Left renal pelvis (tissue), 4 donors: ENCODE measurements around the gene PRAMEF25. TPM values are rescaled to one million over a fixed set of nuclear protein-coding genes. Genes with fewer than 3 reads are reported as not detected.
"Not testable (repeated sequence)": the region's sequence is repeated elsewhere in the genome, so short reads cannot be mapped to it uniquely, and the experiment has no call there.

Experiments
- DNase-seq, 4 donors: peaks; one replicate each; pipeline ENCODE4 v3.0.0-alpha.2; 2013; ENCODE audit warnings: low read depth in 4 of 4, low spot score in 3 of 4
- polyA plus RNA-seq, 4 donors: library from polyadenylated mRNA; unstranded; fragments of 120-200 nt; gene quantifications; one replicate each; pipeline ENCODE4 v1.2.1, GENCODE V29; 2013; ENCODE audit not compliant: insufficient read length in 4 of 4

PRAMEF25 gene
- not detected for polyA plus RNA-seq

DNA sequence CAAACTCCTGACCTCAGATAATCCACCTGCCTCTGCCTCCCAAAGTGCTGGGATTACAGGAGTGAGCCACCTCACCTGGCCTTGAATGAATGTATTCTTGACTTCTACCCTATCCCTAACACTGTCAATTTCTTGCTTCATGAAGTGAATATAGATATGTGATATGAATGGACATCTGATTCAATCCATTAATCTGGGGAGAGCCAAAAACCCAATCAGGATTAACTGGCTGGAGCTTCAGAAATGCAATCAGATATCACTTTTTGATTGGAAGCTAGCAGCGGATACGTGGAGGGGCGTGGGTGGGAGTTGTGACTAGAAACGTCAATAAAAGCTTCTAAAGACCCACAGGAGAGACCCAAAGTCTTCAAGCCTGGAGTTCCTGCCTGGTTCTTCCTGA is at the start of gene PRAMEF25:
Gene PRAMEF25, plus strand, starts transcription at position 301 of the 400 bp plus-strand sequence. CDS start 2,920 bp downstream, outside the sequence.
- DNase-seq, result not testable (repeated sequence)

DNA sequence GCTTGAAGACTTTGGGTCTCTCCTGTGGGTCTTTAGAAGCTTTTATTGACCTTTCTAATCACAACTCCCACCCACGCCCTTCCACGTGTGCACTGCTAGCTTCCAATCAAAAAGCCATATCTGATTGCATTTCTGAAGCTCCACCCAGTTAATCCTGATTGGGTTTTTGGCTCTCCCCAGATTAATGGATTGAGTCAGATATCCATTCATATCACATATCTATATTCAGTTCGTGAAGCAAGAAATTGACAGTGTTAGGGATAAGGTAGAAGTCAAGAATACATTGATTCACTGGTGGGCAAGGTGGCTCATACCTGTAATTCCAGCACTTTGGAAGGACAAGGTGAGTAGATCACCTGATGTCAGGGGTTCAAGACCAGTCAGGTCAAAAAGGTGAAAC is 14.1 kb upstream of the PRAMEF25 start, which contains the start of gene PRAMEF27:
Gene PRAMEF27, minus strand, starts transcription at position 101 of the 400 bp plus-strand sequence. CDS start 2,916 bp downstream, outside the sequence.
- not testable (repeated sequence) for DNase-seq

DNA sequence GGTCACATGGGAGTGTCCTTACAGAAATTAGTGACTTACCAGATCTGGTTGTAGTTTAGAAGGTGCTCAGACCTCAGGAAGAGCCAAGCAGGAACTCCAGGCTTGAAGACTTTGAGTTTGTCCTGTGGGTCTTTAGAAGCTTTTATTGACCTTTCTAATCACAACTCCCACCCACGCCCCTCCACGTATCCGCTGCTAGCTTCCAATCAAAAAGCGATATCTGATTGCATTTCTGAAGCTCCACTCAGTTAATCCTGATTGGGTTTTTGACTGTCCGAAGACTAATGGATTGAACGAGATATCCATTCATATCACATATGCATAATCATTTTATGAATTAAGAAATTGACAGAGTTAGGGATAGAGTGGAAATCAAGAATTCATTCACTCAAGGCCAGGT is 46.2 kb downstream of the PRAMEF25 start, which contains the start of gene HNRNPCL2:
Gene HNRNPCL2, minus strand, starts transcription at position 101 of the 400 bp plus-strand sequence. CDS start 454 bp downstream, outside the sequence.
- not testable (repeated sequence) for DNase-seq

Other genes starting within 250 kb of the PRAMEF25 start
- gene PRAMEF11, start 239.4 kb upstream of the PRAMEF25 start, polyA plus RNA-seq, result not detected
- gene HNRNPCL1, start 222.1 kb upstream of the PRAMEF25 start, polyA plus RNA-seq, result not detected
- not detected for gene PRAMEF2, start 213.7 kb upstream of the PRAMEF25 start, polyA plus RNA-seq
- gene PRAMEF4, start 184.6 kb upstream of the PRAMEF25 start, polyA plus RNA-seq, result not detected
- gene PRAMEF10, start 172.5 kb upstream of the PRAMEF25 start, polyA plus RNA-seq, result not detected
- gene PRAMEF7, start 154.2 kb upstream of the PRAMEF25 start, polyA plus RNA-seq, result not detected
- gene PRAMEF6, start 123.2 kb upstream of the PRAMEF25 start, polyA plus RNA-seq, result not detected
- gene PRAMEF27, start 14.2 kb upstream of the PRAMEF25 start, polyA plus RNA-seq, result not detected
- gene HNRNPCL3, start 10.0 kb upstream of the PRAMEF25 start, polyA plus RNA-seq, result not detected
- gene HNRNPCL2, start 46.1 kb downstream of the PRAMEF25 start, polyA plus RNA-seq, result under 1 TPM in 2 of 4 donors, not detected in 2; 0.19 to 0.42 TPM
- gene PRAMEF26, start 85.2 kb downstream of the PRAMEF25 start, polyA plus RNA-seq, result not detected
- under 1 TPM in 2 of 4 donors, not detected in 2; 0.18 to 0.41 TPM for gene HNRNPCL4, start 94.9 kb downstream of the PRAMEF25 start, polyA plus RNA-seq
- gene PRAMEF9, start 101.1 kb downstream of the PRAMEF25 start, polyA plus RNA-seq, result not detected
- not detected for gene PRAMEF13, start 130.6 kb downstream of the PRAMEF25 start, polyA plus RNA-seq
- not detected for gene PRAMEF18, start 155.4 kb downstream of the PRAMEF25 start, polyA plus RNA-seq
- not detected for gene PRAMEF5, start 183.4 kb downstream of the PRAMEF25 start, polyA plus RNA-seq
- not detected for gene PRAMEF8, start 214.4 kb downstream of the PRAMEF25 start, polyA plus RNA-seq
- gene PRAMEF33, start 232.8 kb downstream of the PRAMEF25 start, polyA plus RNA-seq, result not detected
- not detected for gene PRAMEF15, start 244.8 kb downstream of the PRAMEF25 start, polyA plus RNA-seq